ENCODE measurements around the gene PTH2. TPM values are rescaled to one million over a fixed set of nuclear protein-coding genes. Genes with fewer than 3 reads are reported as not detected.
A peak's percentile ranks its signal among the peaks of the same experiment; 100 is the strongest.

Gene PTH2
- total and polyA plus RNA-seq, 2 of the 8 experiments (the other 6 are each of a cell fraction or from before 2014, with no cell fraction given): not detected

DNA sequence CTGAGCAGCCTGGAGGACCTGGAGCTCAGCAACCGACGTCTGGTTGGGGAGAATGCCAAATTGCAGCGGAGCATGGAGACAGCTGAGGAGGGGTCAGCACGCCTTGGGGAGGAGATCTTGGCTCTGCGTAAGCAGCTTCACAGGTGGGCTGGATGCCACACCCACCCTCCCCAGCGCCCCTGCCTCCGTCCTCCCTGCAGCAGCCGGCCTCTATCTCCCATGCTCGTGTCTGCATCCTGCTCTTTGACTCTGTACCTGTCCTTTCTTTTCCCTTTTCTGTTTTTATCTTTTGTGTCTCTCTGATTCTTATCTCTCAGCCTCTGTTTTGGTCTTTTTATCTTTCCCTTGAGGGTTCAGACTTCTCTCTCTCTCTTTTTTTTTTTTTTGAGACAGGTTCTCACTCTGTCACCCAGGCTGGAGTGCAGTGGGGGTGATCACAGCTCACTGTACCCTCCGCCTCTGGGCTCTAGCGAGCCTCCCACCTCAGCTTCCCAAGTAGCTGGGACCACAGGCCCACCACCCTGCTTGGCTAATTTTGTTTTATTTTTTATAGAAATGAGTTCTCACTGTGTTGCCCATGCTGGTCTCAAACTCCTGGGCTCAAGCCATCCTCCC lies 25.1 kb downstream of the PTH2 start:
- Histone ChIP-seq H4K5ac (ENCODE audit: insufficient read length, low read depth, low read length) (no peak overlapping the region), H4K91ac (replicated peaks; ENCODE audit: insufficient read length, low read length) (no peak overlapping the region), H2BK20ac (ENCODE audit: low read length) (peak overlapping the region; percentile 34; the same call in 1 of the 2 replicates), H3K27me3 (replicated peaks in 1 of 4; ENCODE audit: control insufficient read depth in 3 of 4, extremely low read depth in 1 of 4, insufficient read depth in 3 of 4, low read length in 3 of 4) (no peaks in the 10 kb centered on the region), H3K14ac (ENCODE audit: insufficient read length) (no peak overlapping the region), H3K23me2 (ENCODE audit: low read depth, low read length) (no peaks in the 10 kb centered on the region), H2AK5ac (ENCODE audit: low read depth, low read length) (no peak overlapping the region), H2BK15ac (ENCODE audit: low read length) (0 out of 2 replicates have a peak overlapping the region, but pooled peaks have one; percentile 8), H3K79me2 (ENCODE audit: control insufficient read depth in 1 of 2, insufficient read depth in 2 of 2, low read length in 2 of 2) (no peaks in the 10 kb centered on the region), H3K9me3 (ENCODE audit: insufficient read depth in 2 of 2, low read depth in 1 of 2, low read length in 1 of 2) (no peaks in the 10 kb centered on the region), H2BK5ac (ENCODE audit: low read depth, low read length) (no peak overlapping the region), H2BK12ac (ENCODE audit: low read depth, low read length) (peak overlapping the region; percentile 80; the same call in 1 of the 2 replicates), H3K56ac (replicated peaks; ENCODE audit: insufficient read length, low read depth, low read length) (no peak overlapping the region), H4K20me1 (replicated peaks in 1 of 2; ENCODE audit: control insufficient read depth in 1 of 2, insufficient read depth in 2 of 2, low read length in 2 of 2) (no peaks in the 10 kb centered on the region), H2BK120ac (replicated peaks; ENCODE audit: low read depth, low read length) (no peak overlapping the region), H3K27ac (ENCODE audit: low read depth, low read length) (no peak overlapping the region), H3K18ac (ENCODE audit: extremely low read depth, low read length) (no peak overlapping the region), H3K9ac (replicated peaks in 1 of 4; ENCODE audit: extremely low read depth in 1 of 4, low read depth in 3 of 4, low read length in 3 of 4) (no peak overlapping the region; a peak in 1 of 7 replicates), H3K4me3 (ENCODE audit: extremely low read depth in 1 of 4, insufficient read depth in 2 of 4, low read depth in 3 of 4, low read length in 4 of 4) (no peak overlapping the region), H3K79me1 (ENCODE audit: low read depth, low read length) (no peaks in the 10 kb centered on the region), H3K4me2 (ENCODE audit: insufficient read depth in 1 of 2, low read depth in 2 of 2, low read length in 2 of 2) (no peak overlapping the region), H2AFZ (ENCODE audit: low read length) (no peak overlapping the region), H3K4ac (replicated peaks; ENCODE audit: insufficient read length, low read depth, low read length) (no peak overlapping the region), H3K4me1 (replicated peaks in 1 of 4; ENCODE audit: control insufficient read depth in 3 of 4, insufficient read depth in 4 of 4, low read length in 3 of 4) (peaks cover 0 to 19% (median 9%) of the 10 kb centered on the region in 4 experiments; a peak in 3 of 7 replicates), H4K8ac (ENCODE audit: extremely low read depth, insufficient read depth, low read length) (no peak overlapping the region), H3K36me3 (ENCODE audit: control insufficient read depth in 2 of 4, insufficient read depth in 4 of 4, low read length in 3 of 4) (no peaks in the 10 kb centered on the region), H3K23ac (ENCODE audit: insufficient read length) (no peak overlapping the region)
- FAIRE-seq (no peak), DNase-seq (ENCODE audit: low read depth in 1 of 2, low spot score in 2 of 2) (no peak)
- TF ChIP-seq RXRA (IDR thresholded peaks at IDR 0.05; ENCODE audit: insufficient read depth, low read depth, low read length): no peak
- TF ChIP-seq CEBPB (IDR thresholded peaks at IDR 0.05; ENCODE audit: low read depth, low read length): no peak
- TF ChIP-seq RFX5 (IDR thresholded peaks at IDR 0.05; ENCODE audit: borderline replicate concordance, low read depth, low read length): no peak
- TF ChIP-seq SP2 (IDR thresholded peaks at IDR 0.05; ENCODE audit: low read length): no peak
- TF ChIP-seq SUZ12 (IDR thresholded peaks at IDR 0.05; ENCODE audit: low read length): no peak
- WGBS, 2 experiments (ENCODE audit: extremely low coverage in 1 of 2, insufficient coverage in 1 of 2, insufficient read length in 1 of 2, insufficient replicate concordance in 2 of 2, low coverage in 1 of 2, low lambda C conversion rate in 2 of 2, missing lambda C conversion rate in 1 of 2): 71% methylated on average over 8 of the region's 11 CpGs; no CpG with 5 or more reads in 1 of the 2 experiments
- ChIA-PET CTCF (ENCODE audit: partially characterized antibody) (interaction anchor here (1.2 to 10.4 kb wide), 3 partner anchors 17 to 32 kb away, joined by 3 to 291 read pairs (median 13); no protein-coding TSS in a partner anchor), POLR2A (ENCODE audit: partially characterized antibody) (interaction anchor here (0.5 to 2.0 kb wide), 5 partner anchors 20 to 94 kb away, joined by 3 to 6 read pairs (median 3); partner anchors contain the start of gene PIH1D1)
